Nephron (organoid): ENCODE data around the gene CRYGN.
A peak's percentile ranks its signal among the peaks of the same experiment; 100 is the strongest.

ENCODE experiments used
- H3K27ac Mint-ChIP-seq, 3 experiments: 2 replicates each; pipeline ENCODE4 v1.8.0; 2020; ENCODE audit warnings: mixed read lengths in 3 of 3, mild to moderate bottlenecking in 2 of 3, moderate library complexity in 1 of 3
- H3K27me3 Mint-ChIP-seq: 2 replicates; pipeline ENCODE4 v1.8.0; 2021; ENCODE audit warnings: low read depth, mild to moderate bottlenecking, moderate library complexity, mixed read lengths
- H3K36me3 Mint-ChIP-seq: 2 replicates; pipeline ENCODE4 v1.8.0; 2020; ENCODE audit warnings: low read depth, mixed read lengths
- H3K4me1 Mint-ChIP-seq: 2 replicates; pipeline ENCODE4 v1.8.0; 2020; ENCODE audit warnings: mixed read lengths
- H3K4me3 Mint-ChIP-seq, 3 experiments: 2 replicates each; pipeline ENCODE4 v1.8.0; 2020; ENCODE audit warnings: mild to moderate bottlenecking in 3 of 3, mixed read lengths in 3 of 3, moderate library complexity in 2 of 3
- H3K9me3 Mint-ChIP-seq: 2 replicates; pipeline ENCODE4 v1.8.0; 2020; ENCODE audit warnings: mixed read lengths
- CTCF ChIP-seq, 3 experiments: fragments of 200-600 bp; sonication (generic); IDR thresholded peaks; one replicate each; pipeline ENCODE4 v1.5.0; 2021; ENCODE audit warnings: antibody characterized with exemption in 3 of 3; ENCODE audit not compliant: unreplicated experiment in 3 of 3

The CRYGN gene

GRCh38 chr7:151426441-151426903 lies 13.5 kb downstream of the CRYGN start:
- H3K4me3 Mint-ChIP-seq: peak overlapping the region in 2 of 3 experiments; percentile 3 to 55
- peaks cover 16% of the 10 kb centered on the region for H3K9me3 Mint-ChIP-seq
- H3K4me1 Mint-ChIP-seq: peaks cover 38% of the 10 kb centered on the region
- peak overlapping the region; percentile 90 to 97 (median 95) for H3K27ac Mint-ChIP-seq
- H3K27me3 Mint-ChIP-seq: peaks cover 4% of the 10 kb centered on the region
- no peak for TF ChIP-seq CTCF (IDR thresholded peaks at IDR 0.05; ENCODE audit: unreplicated experiment in 3 of 3)
- H3K36me3 Mint-ChIP-seq: peaks cover 10% of the 10 kb centered on the region

- Mint-ChIP-seq H3K4me1 (peaks cover 38% of the 10 kb centered on the region), H3K4me3 (no peak overlapping the region), H3K27ac (peak overlapping the region; percentile 90 to 97 (median 95)), H3K36me3 (peaks cover 10% of the 10 kb centered on the region), H3K27me3 (peaks cover 4% of the 10 kb centered on the region), H3K9me3 (peaks cover 19% of the 10 kb centered on the region)
- TF ChIP-seq CTCF (IDR thresholded peaks at IDR 0.05; ENCODE audit: unreplicated experiment in 3 of 3): no peak
Measured at GRCh38 chr7:151425670-151426440, 14.1 kb downstream of the CRYGN start.

- Mint-ChIP-seq H3K27ac (peak overlapping the region in 1 of 3 experiments; percentile 55), H3K36me3 (peaks cover 14% of the 10 kb centered on the region), H3K4me3 (no peak overlapping the region), H3K4me1 (peaks cover 34% of the 10 kb centered on the region), H3K9me3 (peaks cover 26% of the 10 kb centered on the region), H3K27me3 (peaks cover 4% of the 10 kb centered on the region)
- TF ChIP-seq CTCF (IDR thresholded peaks at IDR 0.05; ENCODE audit: unreplicated experiment in 3 of 3): no peak
Measured at GRCh38 chr7:151424799-151425198, 15.1 kb downstream of the CRYGN start.

GRCh38 chr7:151423936-151424335 lies 16.0 kb downstream of the CRYGN start:
- Mint-ChIP-seq H3K4me3 (no peak overlapping the region), H3K9me3 (peaks cover 26% of the 10 kb centered on the region), H3K27me3 (peaks cover 4% of the 10 kb centered on the region), H3K4me1 (peaks cover 25% of the 10 kb centered on the region), H3K36me3 (peaks cover 14% of the 10 kb centered on the region), H3K27ac (peak overlapping the region in 1 of 3 experiments; percentile 55)
- no peak for TF ChIP-seq CTCF (IDR thresholded peaks at IDR 0.05; ENCODE audit: unreplicated experiment in 3 of 3)

- no peak overlapping the region for H3K4me3 Mint-ChIP-seq
- peaks cover 4% of the 10 kb centered on the region for H3K27me3 Mint-ChIP-seq
- peak overlapping the region in 1 of 3 experiments; percentile 32 for H3K27ac Mint-ChIP-seq
- H3K9me3 Mint-ChIP-seq: peaks cover 28% of the 10 kb centered on the region
- H3K36me3 Mint-ChIP-seq: peaks cover 16% of the 10 kb centered on the region
- TF ChIP-seq CTCF (IDR thresholded peaks at IDR 0.05; ENCODE audit: unreplicated experiment in 3 of 3): no peak
- H3K4me1 Mint-ChIP-seq: peaks cover 18% of the 10 kb centered on the region
Measured at GRCh38 chr7:151423226-151423625, 16.7 kb downstream of the CRYGN start.

- Mint-ChIP-seq H3K9me3 (peaks cover 33% of the 10 kb centered on the region), H3K4me1 (peaks cover 13% of the 10 kb centered on the region), H3K4me3 (no peak overlapping the region), H3K27me3 (peaks cover 9% of the 10 kb centered on the region), H3K36me3 (peaks cover 22% of the 10 kb centered on the region), H3K27ac (no peak overlapping the region)
- TF ChIP-seq CTCF (IDR thresholded peaks at IDR 0.05; ENCODE audit: unreplicated experiment in 3 of 3): no peak
Measured at GRCh38 chr7:151422212-151422611, 17.7 kb downstream of the CRYGN start.
